K562 (cell line): Measurements from ENCODE around the gene HNRNPU.

Experiments used
- ATF2 ChIP-seq: sonication (generic); formaldehyde crosslinking; IDR thresholded peaks from 2 replicates; pipeline ENCODE4 v1.8.1; 2022; ENCODE audit warnings: missing genetic modification reagents
- ATF6 ChIP-seq: sonication (generic); formaldehyde crosslinking; IDR thresholded peaks from 2 replicates; pipeline ENCODE4 v1.4.0; 2020; ENCODE audit warnings: mild to moderate bottlenecking, missing genetic modification reagents
- CTCF ChIP-seq, 3 experiments: IDR thresholded peaks in 2 of 3; conservative IDR thresholded peaks in 1 of 3; 2 replicates each; pipeline ENCODE4 v1.5.1; 2011 to 2012; ENCODE audit warnings: low read length in 3 of 3, mild to moderate bottlenecking in 3 of 3, control low read depth in 2 of 3, improper control_type of control experiment in 1 of 3, inconsistent platforms in 1 of 3, low read depth in 1 of 3, mixed read lengths in 1 of 3, moderate library complexity in 1 of 3; ENCODE audit not compliant: insufficient read depth in 2 of 3
- EP300 ChIP-seq: IDR thresholded peaks from 2 replicates; pipeline ENCODE4 v1.6.1; 2012; ENCODE audit warnings: low read length, improper control_type of control experiment
- JUN ChIP-seq, 2 experiments: sonication (generic) in 1 of 2; formaldehyde crosslinking in 1 of 2; IDR thresholded peaks; 2 replicates each; pipeline versions ENCODE4 v1.6.1 to v1.8.0; 2012 to 2022; ENCODE audit warnings: borderline replicate concordance in 2 of 2, mild to moderate bottlenecking in 2 of 2, improper control_type of control experiment in 1 of 2, low read depth in 1 of 2, low read length in 1 of 2, missing genetic modification reagents in 1 of 2
- MAX ChIP-seq: sonication (generic); formaldehyde crosslinking; IDR thresholded peaks from 2 replicates; pipeline ENCODE4 v1.9.0; 2022; ENCODE audit warnings: mild to moderate bottlenecking, missing genetic modification reagents
- MCM2 ChIP-seq: fragments of 450-650 bp; IDR thresholded peaks from 2 replicates; pipeline ENCODE4 v1.6.1; 2017; ENCODE audit warnings: low read depth, mild to moderate bottlenecking
- MCM3 ChIP-seq: fragments of 450-650 bp; IDR thresholded peaks from 2 replicates; pipeline ENCODE4 v1.6.1; 2016
- POLR2AphosphoS5 ChIP-seq: IDR thresholded peaks from 2 replicates; pipeline ENCODE4 v1.6.1; 2011; ENCODE audit warnings: mild to moderate bottlenecking, low read depth, low read length, moderate library complexity; ENCODE audit not compliant: control insufficient read depth, insufficient read depth
- RREB1 ChIP-seq: fragments of 250-450 bp; sonication (Bioruptor Pico); IDR thresholded peaks from 2 replicates; pipeline ENCODE4 v1.4.0; 2020
- TCF7 ChIP-seq: sonication (generic); IDR thresholded peaks from 2 replicates; pipeline ENCODE4 v1.6.1; 2016; ENCODE audit warnings: antibody characterized with exemption, borderline replicate concordance
- TSHZ1 ChIP-seq: fragments of 250-450 bp; sonication (Bioruptor Pico); IDR thresholded peaks from 2 replicates; pipeline ENCODE4 v1.4.0; 2020; ENCODE audit warnings: mild to moderate bottlenecking, moderate library complexity

GRCh38 chr1:244904119-244904518, 39.8 kb upstream of the HNRNPU start:
- TF ChIP-seq POLR2AphosphoS5: no peak
- no peak for TF ChIP-seq MCM2
- TF ChIP-seq ATF2 (CRISPR knock-in tag): no peak
- TF ChIP-seq TSHZ1 (CRISPR knock-in tag): no peak
- no peak for TF ChIP-seq ATF6 (CRISPR knock-in tag)
- no peak for TF ChIP-seq MAX
- TF ChIP-seq TCF7: no peak
- no peak for TF ChIP-seq EP300
- no peak for TF ChIP-seq JUN (IDR thresholded peaks at IDR 0.05; ENCODE audit: borderline replicate concordance, low read depth, low read length)
- no peak for TF ChIP-seq JUN (CRISPR knock-in tag; IDR thresholded peaks at IDR 0.05; ENCODE audit: borderline replicate concordance)
- TF ChIP-seq MCM3: no peak
- TF ChIP-seq CTCF (IDR thresholded peaks at IDR 0.05 in 2 of 3, conservative IDR thresholded peaks at IDR 0.05 in 1 of 3; ENCODE audit: insufficient read depth in 2 of 3, low read depth in 1 of 3, low read length in 3 of 3): no peak
- no peak for TF ChIP-seq RREB1
